B cell (primary cell): ENCODE measurements around the gene PMP22.

Experiments
- CTCF ChIP-seq: fragments of 200-600 bp; IDR thresholded peaks from one replicate; pipeline ENCODE4 v1.8.0; 2022; ENCODE audit warnings: antibody characterized with exemption, mild to moderate bottlenecking
- EZH2 ChIP-seq: IDR thresholded peaks from 2 replicates; pipeline ENCODE4 v1.6.1; 2012; ENCODE audit warnings: borderline replicate concordance, low read depth, mild to moderate bottlenecking, moderate library complexity, low read length; ENCODE audit not compliant: insufficient read depth, poor library complexity, severe bottlenecking

GRCh38 chr17:15263206-15263579 is 1.9 kb downstream of the PMP22 start:
- TF ChIP-seq CTCF (no peak), EZH2 (no peak)
